Right atrium auricular region (tissue), 2 donors: Measurements from ENCODE around the gene ARHGEF3. TPM values are rescaled to one million over a fixed set of nuclear protein-coding genes. Genes with fewer than 3 reads are reported as not detected.

ENCODE experiments used
- DNase-seq: peaks from one replicate; pipeline ENCODE4 v3.0.0-alpha.2; 2019; ENCODE audit warnings: low spot score
- H3K27ac ChIP-seq, 2 donors: fragments of 200-600 bp; sonication (generic); 1 replicate in 1 of 2; 2 replicates in 1 of 2; pipeline ENCODE4 v1.5.1; 2016 to 2019
- H3K27me3 ChIP-seq, 2 donors: fragments of 200-600 bp; sonication (generic); one replicate each; pipeline versions ENCODE4 v1.5.1 to v1.6.0; 2017 to 2019
- H3K36me3 ChIP-seq: fragments of 200-600 bp; sonication (generic); one replicate; pipeline ENCODE4 v1.5.1; 2016
- H3K4me1 ChIP-seq, 2 donors: fragments of 200-600 bp; sonication (generic); one replicate each; pipeline versions ENCODE4 v1.5.1 to v1.6.0; 2017 to 2019
- H3K4me3 ChIP-seq, 2 donors: fragments of 200-600 bp; sonication (generic); 1 replicate in 1 of 2; 2 replicates in 1 of 2; pipeline ENCODE4 v1.5.1; 2017 to 2019; ENCODE audit warnings: mild to moderate bottlenecking in 1 of 2, moderate library complexity in 1 of 2
- H3K9me3 ChIP-seq, 2 donors: fragments of 200-600 bp; sonication (generic); one replicate each; pipeline ENCODE4 v1.5.1; 2019
- total RNA-seq, 2 donors: library from RNA; depleted of rRNA; stranded (reverse); fragments of >200 nt; gene quantifications; one replicate each; pipeline ENCODE4 v1.1.0, GENCODE V29; 2016
- TF ChIP-seq, protein P1 (sequence below), 2 donors: fragments of 200-600 bp; sonication (generic); IDR thresholded peaks; one replicate each; pipeline ENCODE4 v1.5.1; 2019; ENCODE audit warnings: antibody characterized with exemption in 2 of 2

The ARHGEF3 gene
- total RNA-seq, 2 donors from 2014 or later: 16.1 to 21.7 TPM

DNA sequence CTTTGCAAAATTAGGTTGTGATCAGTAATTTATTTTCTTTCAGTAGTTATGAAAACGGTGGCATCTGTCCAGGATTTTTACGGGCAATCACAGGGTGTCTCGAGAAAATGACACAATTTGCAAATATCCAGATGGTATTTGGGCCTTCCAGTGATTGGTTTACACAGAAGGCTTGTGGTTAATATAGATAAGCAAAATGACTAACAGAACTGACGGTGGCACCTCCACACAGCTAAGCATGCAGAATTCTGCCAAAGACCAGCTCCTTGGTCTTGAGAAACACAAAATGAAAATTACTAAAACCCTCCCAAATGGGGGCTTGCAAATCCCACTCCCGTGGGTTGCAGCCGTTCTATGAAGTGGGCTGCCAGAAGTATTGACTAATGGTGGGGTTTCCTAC lies 5.5 kb downstream of the ARHGEF3 start:
- Histone ChIP-seq H3K36me3 (no peaks in the 10 kb centered on the region), H3K27me3 (no peaks in the 10 kb centered on the region), H3K4me1 (peaks cover 0 to 59% of the 10 kb centered on the region in 2 donors), H3K4me3 (no peak overlapping the region), H3K27ac (no peak overlapping the region), H3K9me3 (no peaks in the 10 kb centered on the region)
- DNase-seq: no peak
- TF ChIP-seq, protein P1, sequence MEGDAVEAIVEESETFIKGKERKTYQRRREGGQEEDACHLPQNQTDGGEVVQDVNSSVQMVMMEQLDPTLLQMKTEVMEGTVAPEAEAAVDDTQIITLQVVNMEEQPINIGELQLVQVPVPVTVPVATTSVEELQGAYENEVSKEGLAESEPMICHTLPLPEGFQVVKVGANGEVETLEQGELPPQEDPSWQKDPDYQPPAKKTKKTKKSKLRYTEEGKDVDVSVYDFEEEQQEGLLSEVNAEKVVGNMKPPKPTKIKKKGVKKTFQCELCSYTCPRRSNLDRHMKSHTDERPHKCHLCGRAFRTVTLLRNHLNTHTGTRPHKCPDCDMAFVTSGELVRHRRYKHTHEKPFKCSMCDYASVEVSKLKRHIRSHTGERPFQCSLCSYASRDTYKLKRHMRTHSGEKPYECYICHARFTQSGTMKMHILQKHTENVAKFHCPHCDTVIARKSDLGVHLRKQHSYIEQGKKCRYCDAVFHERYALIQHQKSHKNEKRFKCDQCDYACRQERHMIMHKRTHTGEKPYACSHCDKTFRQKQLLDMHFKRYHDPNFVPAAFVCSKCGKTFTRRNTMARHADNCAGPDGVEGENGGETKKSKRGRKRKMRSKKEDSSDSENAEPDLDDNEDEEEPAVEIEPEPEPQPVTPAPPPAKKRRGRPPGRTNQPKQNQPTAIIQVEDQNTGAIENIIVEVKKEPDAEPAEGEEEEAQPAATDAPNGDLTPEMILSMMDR (IDR thresholded peaks at IDR 0.05): no peak

DNA sequence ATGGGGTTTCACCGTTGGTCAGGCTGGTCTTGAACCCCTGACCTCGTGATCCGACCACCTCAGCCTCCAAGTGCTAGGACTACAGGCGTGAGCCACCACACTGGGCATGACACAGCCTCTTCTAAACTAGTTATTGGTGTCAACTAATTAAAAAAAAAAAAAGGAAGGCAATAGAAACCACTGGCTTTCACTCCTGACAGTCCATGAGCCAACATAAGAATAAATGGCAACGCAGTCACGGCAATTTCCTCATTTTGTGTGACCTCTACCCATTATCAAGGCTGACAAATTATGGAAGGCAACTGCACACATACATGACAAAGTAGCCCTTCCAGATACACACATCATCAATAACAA lies 5.9 kb downstream of the ARHGEF3 start:
- DNase-seq: no peak
- Histone ChIP-seq H3K27ac (no peak overlapping the region), H3K4me1 (peaks cover 0 to 59% of the 10 kb centered on the region in 2 donors), H3K9me3 (no peaks in the 10 kb centered on the region), H3K27me3 (no peaks in the 10 kb centered on the region), H3K4me3 (no peak overlapping the region), H3K36me3 (no peaks in the 10 kb centered on the region)
- TF ChIP-seq, protein P1 (IDR thresholded peaks at IDR 0.05): no peak

DNA sequence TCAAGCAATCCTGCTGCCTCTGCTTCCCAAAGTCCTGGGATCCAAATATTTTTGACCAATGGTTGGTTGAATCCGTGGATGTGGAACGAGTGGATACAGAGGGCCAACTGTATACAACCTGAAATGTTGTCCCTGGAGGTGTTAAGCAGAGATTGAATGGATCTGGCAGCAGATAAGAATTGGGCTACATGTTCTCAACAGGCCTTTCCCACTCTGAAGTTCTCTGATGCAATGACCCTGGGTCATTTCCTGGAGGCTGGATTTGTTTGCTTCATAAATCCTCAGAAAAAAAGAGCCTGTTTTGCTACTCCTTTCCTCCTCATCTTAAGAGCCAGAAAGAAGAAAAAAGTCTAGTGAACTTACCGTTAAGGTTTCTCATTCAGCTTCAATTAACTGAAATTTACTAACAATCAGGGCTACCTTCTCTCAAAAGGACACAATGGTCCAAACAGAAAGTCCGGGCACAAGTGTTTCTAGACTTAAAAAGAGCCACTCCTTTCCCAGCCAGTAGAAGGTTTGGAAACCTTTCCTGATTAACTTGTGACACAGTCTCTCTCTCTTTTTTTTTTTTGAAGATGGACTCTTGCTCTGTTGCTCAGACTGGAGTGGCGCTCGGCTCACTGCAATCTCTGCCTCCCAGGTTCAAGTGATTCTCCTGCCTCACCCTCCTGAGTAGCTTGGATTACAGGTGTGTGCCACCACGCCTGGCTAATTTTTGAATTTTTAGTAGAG lies 6.5 kb downstream of the ARHGEF3 start:
- H3K9me3 ChIP-seq: no peaks in the 10 kb centered on the region
- peak overlapping the region; percentile 8 to 23 for H3K27ac ChIP-seq
- no peak overlapping the region for H3K4me3 ChIP-seq
- DNase-seq: no peak
- peaks cover 0 to 59% of the 10 kb centered on the region in 2 donors for H3K4me1 ChIP-seq
- H3K36me3 ChIP-seq: no peaks in the 10 kb centered on the region
- no peaks in the 10 kb centered on the region for H3K27me3 ChIP-seq
- TF ChIP-seq, protein P1 (IDR thresholded peaks at IDR 0.05): no peak

DNA sequence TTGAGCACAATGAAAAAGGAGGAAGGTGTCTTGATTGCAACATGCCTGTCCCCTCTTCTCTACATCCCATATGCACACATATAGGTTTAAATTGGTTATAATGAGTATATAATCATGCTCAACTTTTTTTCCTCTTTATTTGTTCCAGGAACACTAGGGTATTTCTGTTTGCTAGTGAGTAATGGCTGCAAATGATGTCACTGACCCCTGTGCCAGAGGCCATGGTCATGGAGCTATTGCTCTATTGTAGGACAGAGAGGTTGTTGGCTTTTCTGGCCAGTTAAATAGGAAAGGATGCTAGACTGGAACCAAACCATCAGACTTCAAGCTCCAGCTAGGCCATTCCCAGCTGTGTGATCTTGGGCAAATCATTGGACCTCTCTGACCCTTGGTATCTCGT lies 9.6 kb downstream of the ARHGEF3 start:
- Histone ChIP-seq H3K4me1 (peaks cover 0 to 61% of the 10 kb centered on the region in 2 donors), H3K4me3 (no peak overlapping the region)

DNA sequence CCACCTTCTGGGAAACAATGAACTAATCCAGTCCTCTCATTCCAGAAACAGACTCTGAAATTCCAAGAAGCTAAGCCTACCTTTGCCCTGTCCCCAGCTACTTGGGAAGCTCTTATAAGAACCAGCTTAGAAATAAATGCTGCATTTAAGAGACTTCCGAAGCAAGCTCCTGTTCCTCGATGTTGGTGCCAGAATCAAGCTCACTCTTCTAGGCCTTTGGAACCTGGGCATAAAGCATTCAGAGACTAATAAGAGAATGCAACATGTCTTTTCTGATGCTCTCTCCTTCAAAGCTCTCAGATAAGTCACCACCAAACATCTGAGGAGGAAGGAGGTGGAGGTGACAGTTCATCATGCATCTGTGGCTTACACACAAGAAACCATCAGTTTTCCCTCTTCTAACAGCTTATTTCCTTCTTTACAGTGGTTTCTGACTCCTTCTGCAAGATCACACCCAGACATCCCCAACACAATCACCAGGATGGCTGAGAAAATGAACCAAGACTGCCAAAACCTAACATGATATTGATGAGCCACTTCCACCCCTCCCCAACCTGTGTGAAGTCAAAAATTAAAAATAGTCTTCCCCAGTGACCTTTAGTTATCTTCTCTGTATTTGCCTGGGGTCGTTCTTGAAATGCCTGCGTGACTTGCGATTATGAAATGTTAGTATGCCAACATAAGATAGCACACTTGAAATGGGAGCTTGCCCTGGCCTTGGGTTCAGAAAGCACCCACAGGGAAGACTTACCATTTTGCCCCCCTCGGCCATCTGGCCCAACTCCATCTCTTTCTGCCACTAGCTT lies 11.5 kb downstream of the ARHGEF3 start:
- no peak for DNase-seq
- no peaks in the 10 kb centered on the region for H3K27me3 ChIP-seq
- TF ChIP-seq, protein P1 (IDR thresholded peaks at IDR 0.05): no peak
- peak overlapping the region; percentile 57 to 65 for H3K27ac ChIP-seq
- H3K9me3 ChIP-seq: no peaks in the 10 kb centered on the region
- no peaks in the 10 kb centered on the region for H3K36me3 ChIP-seq
- H3K4me1 ChIP-seq: peaks cover 0 to 64% of the 10 kb centered on the region in 2 donors
- no peak overlapping the region for H3K4me3 ChIP-seq

More for the DNA sequence above, 9.6 kb downstream of the ARHGEF3 start:
- no peaks in the 10 kb centered on the region for H3K9me3 ChIP-seq
- no peak for DNase-seq
- no peaks in the 10 kb centered on the region for H3K27me3 ChIP-seq
- TF ChIP-seq, protein P1 (IDR thresholded peaks at IDR 0.05): no peak
- H3K36me3 ChIP-seq: no peaks in the 10 kb centered on the region
- H3K27ac ChIP-seq: no peak overlapping the region
